HG02610 (cell line): Measurements from ENCODE around the gene PALM3.
"Not testable (repeated sequence)": the region's sequence is repeated elsewhere in the genome, so short reads cannot be mapped to it uniquely, and the experiment has no call there.

ENCODE experiments used
- ATAC-seq: cut with Tn5 transposase; IDR thresholded peaks from one replicate; pipeline ENCODE4 v1.9.1; 2021; ENCODE audit warnings: mild to moderate bottlenecking, moderate library complexity; ENCODE audit not compliant: unreplicated experiment

The PALM3 gene

GRCh38 chr19:14061081-14061749 lies 661 bp downstream of the PALM3 start:
- ATAC-seq: no peak

DNA sequence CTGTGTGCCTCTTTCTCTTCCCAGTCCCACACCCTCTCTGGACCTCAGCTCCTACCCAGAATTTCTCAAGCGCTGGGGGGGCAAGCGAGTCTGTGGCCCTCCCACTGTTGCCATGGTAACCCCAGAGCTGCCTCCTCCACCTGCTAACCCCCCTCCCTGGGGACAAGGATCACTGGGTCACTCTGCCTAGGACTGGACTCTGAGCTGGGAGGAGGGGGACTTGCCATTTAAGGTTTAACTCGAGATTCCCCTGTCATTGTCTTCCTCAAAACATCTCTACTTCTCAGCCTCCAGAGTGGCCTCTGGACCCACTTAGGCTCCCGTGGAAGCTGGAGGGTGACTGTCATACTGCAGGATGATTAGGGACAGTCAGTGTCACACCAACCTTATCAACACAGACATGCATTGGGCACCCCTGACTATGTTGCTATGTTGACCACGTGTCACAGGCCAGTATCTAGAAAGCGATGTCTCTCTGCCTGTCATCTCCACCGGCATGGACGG lies 2.2 kb downstream of the PALM3 start:
- ATAC-seq: no peak

GRCh38 chr19:14059093-14059480 lies 2.8 kb downstream of the PALM3 start:
- no peak for ATAC-seq

DNA sequence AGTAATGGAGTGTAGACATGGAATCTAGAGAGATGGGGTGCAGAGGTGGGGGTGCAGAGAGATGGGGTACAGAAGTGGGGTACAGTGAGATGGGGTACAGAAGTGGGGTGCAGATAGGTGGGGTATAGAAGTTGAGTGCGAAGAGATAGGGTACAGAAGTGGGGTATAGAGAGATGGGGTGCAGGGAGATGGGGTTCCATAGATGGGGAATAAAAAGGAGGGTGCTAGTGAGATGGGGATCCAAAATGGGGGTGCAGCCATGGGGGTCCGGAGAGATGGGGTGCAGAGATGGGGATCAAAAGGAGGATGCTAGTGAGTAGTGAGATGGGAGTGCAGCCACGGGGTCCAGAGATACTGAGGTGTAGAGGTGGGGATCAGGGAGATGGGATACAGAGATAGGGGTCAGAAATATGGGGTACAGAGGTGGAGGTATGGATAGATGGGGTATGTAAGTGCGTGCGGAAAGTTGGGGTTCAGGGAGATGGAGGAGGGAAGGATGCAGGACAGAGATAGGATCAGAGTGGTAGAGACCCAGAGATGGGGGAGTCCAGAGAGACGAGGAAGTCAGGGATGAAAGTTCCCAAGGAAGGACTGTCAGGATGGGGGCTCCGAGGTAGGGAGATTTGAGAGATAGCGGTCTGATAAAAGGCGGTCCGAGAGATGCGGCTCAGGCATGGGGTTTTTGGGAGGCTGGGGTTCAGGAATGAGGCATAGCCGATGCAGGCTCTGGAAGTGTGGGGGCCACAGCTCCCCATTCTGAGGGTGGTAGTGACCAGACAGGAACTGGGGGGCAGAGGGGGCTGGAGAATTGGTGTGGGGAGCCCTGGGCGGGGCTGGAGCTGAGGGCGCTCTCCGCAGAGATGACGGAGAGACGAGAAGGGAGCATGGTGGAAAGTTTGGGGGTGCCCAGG lies 3.4 kb downstream of the PALM3 start:
- no peak for ATAC-seq

DNA sequence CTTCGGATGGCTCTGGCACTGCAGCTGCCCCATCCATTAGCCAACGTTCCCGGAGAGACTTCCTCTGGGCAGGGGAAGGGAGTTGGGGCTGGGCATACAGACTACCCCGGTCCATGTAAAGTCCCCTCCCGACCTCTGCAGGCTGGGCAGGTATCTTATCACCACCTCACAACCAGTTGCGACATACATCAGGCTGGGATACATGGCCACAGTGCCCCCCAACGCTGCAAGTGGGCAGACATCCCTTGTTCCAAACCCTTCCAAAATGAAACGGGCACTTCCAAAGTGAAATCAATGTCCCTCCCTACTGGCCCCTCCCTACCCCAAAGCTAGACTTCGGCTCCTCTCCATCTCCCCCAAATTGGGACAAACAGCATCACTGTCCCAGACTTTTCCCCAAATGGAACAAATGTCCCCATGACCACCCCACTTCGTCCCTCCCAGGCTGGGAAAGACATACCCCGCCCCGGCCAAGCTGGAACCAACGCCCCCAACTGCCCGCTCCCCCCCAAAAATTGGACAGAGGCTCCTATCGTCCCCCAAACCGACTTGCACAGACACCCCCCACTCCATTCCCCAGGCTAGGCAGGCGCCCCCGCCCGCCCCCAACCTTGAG lies 5.0 kb downstream of the PALM3 start:
- no peak for ATAC-seq

GRCh38 chr19:14056069-14056666 lies 5.7 kb downstream of the PALM3 start:
- no peak for ATAC-seq

DNA sequence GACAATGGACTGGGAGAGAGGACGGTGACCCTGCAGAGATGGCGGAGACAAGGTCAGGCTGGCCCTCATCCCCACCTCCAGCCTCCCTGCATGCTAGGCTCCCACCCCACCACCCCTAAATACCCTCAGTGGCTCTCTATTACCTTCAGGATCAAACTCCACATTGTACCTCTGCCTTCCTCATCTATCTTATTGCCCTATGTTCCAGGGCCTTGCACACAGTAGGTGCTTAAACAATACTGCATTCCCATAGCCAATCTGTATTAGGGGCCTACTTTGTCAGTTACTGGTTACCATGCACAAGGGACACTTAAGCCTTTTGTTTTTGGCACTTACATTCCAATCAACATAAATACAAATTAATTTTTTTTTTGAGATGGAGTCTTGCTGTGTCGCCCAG lies 6.5 kb downstream of the PALM3 start:
- no peak for ATAC-seq

- ATAC-seq: no peak
Measured at GRCh38 chr19:14054721-14055120, 7.2 kb downstream of the PALM3 start.

- no peak for ATAC-seq
Measured at GRCh38 chr19:14054099-14054498, 7.8 kb downstream of the PALM3 start.

DNA sequence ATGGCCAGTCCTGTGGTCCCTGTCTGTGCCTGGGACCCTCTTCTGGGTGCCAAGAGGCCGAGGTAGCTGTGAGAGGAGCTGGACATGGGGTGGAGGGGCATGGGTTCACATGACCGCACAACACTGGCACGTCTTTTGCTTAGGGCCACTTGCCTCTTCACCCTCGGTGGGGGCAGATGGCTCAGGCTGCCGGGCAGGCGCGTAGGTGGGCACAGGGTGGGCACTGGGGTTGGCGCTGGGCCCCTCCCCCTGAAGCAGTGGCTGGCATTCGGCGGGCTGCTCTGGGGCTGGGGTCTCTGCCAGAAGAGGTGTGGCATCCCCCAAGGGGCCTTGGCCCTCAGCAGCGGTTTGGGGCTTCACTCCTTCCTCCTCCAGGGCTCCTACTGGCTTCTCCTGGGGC lies 8.4 kb downstream of the PALM3 start:
- ATAC-seq: no peak

GRCh38 chr19:14053032-14053431 lies 8.8 kb downstream of the PALM3 start:
- ATAC-seq: no peak

- no peak for ATAC-seq
Measured at GRCh38 chr19:14052470-14052869, 9.4 kb downstream of the PALM3 start.

- ATAC-seq: no peak
Measured at GRCh38 chr19:14051980-14052379, 9.9 kb downstream of the PALM3 start.

- not testable (repeated sequence) for ATAC-seq
Measured at GRCh38 chr19:14050961-14051360, 10.9 kb downstream of the PALM3 start.

DNA sequence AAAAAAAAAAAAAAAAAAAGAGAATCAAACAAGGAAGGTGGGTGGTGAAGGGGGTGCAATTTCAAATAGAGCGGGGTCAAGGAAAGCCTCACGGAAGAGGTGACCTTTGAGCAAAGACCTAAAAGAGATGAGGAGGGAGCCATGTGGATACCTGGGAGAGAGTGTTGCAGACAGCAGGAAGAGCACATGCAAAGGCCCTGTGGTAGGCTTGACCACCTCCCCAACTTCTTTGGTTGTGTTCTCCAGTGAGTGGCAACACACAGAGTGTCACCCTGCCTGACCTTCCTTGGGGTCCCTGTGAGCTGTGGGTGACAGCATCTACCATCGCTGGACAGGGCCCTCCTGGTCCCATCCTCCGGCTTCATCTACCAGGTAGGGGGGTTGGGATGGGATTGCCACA lies 11.4 kb downstream of the PALM3 start:
- ATAC-seq: no peak

DNA sequence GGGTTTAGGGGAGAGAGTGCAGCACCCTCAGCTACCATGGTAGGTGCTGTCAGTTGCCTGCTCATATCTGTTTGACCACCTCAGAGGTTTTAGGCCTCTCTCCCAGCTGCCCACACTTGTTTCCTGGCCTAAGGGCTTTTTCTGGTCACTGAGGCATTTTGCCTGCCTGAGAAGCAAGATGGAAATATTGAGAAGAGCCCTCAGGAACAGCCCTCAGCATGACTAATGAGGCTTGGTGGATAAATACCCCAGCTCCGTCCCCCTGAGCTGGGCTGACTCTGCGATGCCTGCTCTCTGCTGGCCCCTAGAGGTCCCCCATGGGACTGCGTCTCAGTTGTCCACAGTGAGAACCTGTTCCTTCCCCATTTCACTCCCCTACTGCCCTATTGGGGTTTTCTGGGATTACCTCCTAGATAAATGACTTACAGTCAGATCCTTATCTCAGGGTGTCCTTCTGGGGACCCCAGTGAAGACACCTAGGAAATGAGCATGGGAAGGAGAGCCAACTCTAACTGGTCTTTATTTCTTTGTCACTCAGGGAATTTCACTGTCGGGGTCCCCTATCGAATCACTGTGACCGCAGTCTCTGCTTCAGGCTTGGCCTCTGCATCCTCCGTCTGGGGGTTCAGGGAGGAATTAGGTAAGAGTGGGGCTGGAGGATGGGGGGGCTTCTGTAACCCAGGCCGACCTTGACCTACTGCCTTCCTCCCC lies 13.3 kb downstream of the PALM3 start:
- ATAC-seq: no peak

GRCh38 chr19:14047866-14048265 lies 14.0 kb downstream of the PALM3 start:
- not testable (repeated sequence) for ATAC-seq

DNA sequence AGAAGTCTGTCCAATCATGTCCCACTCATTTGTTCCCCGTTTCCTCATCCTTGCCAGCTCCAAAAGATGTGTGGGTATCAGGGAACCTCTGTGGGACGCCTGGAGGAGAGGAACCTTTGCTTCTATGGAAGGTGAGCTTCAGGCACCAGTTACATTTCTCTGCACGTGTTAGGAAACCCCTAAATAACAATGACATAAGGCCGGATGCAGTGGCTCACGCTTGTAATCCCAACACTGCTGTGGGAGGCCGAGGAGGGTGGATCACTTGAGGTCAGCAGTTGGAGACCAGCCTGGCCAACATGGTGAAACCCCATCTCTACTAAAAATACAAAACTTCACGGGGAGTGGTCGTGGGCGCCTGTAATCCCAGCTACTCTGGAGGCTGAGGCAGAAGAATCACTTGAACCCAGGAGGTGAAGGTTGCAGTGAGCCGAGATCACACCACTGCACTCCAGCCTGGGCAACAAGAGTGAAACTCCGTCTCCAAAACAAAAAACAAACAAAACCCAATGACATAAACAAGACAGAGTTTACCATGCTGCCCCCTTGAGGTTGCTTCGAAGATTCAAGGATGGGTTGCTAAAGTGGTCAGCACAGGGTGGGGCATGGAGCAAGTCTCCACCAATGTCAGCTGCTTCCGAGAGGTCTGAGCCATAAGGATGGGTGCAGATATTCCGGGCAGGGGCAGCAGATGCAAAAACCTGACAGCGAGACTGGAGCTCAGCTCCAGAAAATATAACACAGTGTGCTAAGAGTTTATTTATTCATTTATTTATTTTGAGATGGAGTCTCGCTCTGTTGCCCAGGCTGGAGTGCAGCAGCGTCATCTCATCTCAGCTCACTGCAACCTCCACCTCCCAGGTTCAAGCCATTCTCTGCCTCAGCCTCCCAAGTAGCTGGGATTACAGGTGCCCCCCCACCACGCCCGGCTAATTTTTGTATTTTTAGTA lies 18.9 kb downstream of the PALM3 start:
- not testable (repeated sequence) for ATAC-seq

GRCh38 chr19:14039181-14039580 lies 22.7 kb downstream of the PALM3 start:
- ATAC-seq: no peak
